K562 (cell line): ENCODE data around the gene KRTAP1-3. TPM values are rescaled to one million over a fixed set of nuclear protein-coding genes. Genes with fewer than 3 reads are reported as not detected.

Experiments
- ATAC-seq: fragments of 200-7000 bp; cut with Tn5 transposase; 3 replicates; pipeline ENCODE4 v1.9.1; 2020; ENCODE audit warnings: moderate library complexity
- BruUV-seq: library from RNA; stranded (reverse); fragments of 400-500 nt; replicated peaks from 2 replicates; lab custom pipeline; 2021; lab: Mats Ljungman, UMichigan
- CTCF ChIA-PET: fragments of 300-600 bp; formaldehyde crosslinking; extraction: SDS; loops from one replicate; lab custom pipeline; 2021; ENCODE audit warnings: low intra/inter-chr PET ratio; lab: Yijun Ruan, JAX
- POLR2A ChIA-PET: fragments of 300-600, 350-650 bp; sonication (Branson Sonifier 250); formaldehyde crosslinking; extraction: SDS; loops from one replicate; lab custom pipeline; 2021; ENCODE audit warnings: antibody characterized with exemption, inconsistent platforms; lab: Yijun Ruan, JAX
- DNase-seq, 4 experiments: peaks; one replicate each; pipeline versions ENCODE4 v3.0.0 to v3.0.0-alpha.2; 2011 to 2018; ENCODE audit warnings: low spot score in 3 of 4, mixed read lengths in 3 of 4; ENCODE audit errors: extremely low read depth in 1 of 4
- FAIRE-seq: peaks from 2 replicates; lab custom pipeline; 2011; peaks lifted over from hg19 to GRCh38; lab: Jason Lieb, UNC
- H2AFZ ChIP-seq: 2 replicates; pipeline ENCODE4 v1.6.0; 2011; ENCODE audit warnings: low read depth, low read length, control low read depth, inconsistent platforms
- H3K27ac ChIP-seq: fragments of 200-600 bp; 3 replicates; pipeline ENCODE4 v1.8.0; 2011; ENCODE audit warnings: low read depth, mild to moderate bottlenecking, control low read depth, inconsistent platforms, low read length, moderate library complexity, mixed read lengths; ENCODE audit errors: extremely low read depth
- H3K27me3 ChIP-seq, 2 experiments: fragments of 300-600 bp in 1 of 2; 2 replicates in 1 of 2; 3 replicates in 1 of 2; pipeline versions ENCODE4 v1.6.0 to v1.8.0; 2011; ENCODE audit warnings: inconsistent platforms in 2 of 2, low read length in 2 of 2, mild to moderate bottlenecking in 1 of 2, mixed read lengths in 1 of 2, moderate library complexity in 1 of 2; ENCODE audit not compliant: control insufficient read depth in 2 of 2, insufficient read depth in 2 of 2
- H3K36me3 ChIP-seq: fragments of 300-600 bp; 3 replicates; pipeline ENCODE4 v1.8.0; 2011; ENCODE audit warnings: mild to moderate bottlenecking, low read length, inconsistent platforms; ENCODE audit not compliant: control insufficient read depth, insufficient read depth
- H3K4me1 ChIP-seq, 2 experiments: fragments of 200-600 bp in 1 of 2; replicated peaks in 1 of 2; 2 replicates in 1 of 2; 3 replicates in 1 of 2; pipeline versions ENCODE4 v1.5.1 to v1.8.0; 2011; ENCODE audit warnings: inconsistent platforms in 2 of 2, low read length in 2 of 2, mild to moderate bottlenecking in 1 of 2, mixed read lengths in 1 of 2, moderate library complexity in 1 of 2; ENCODE audit not compliant: control insufficient read depth in 2 of 2, insufficient read depth in 2 of 2
- H3K4me2 ChIP-seq: 2 replicates; pipeline ENCODE4 v1.6.1; 2011; ENCODE audit warnings: low read length, control low read depth, inconsistent platforms, mixed read lengths; ENCODE audit not compliant: insufficient read depth
- H3K4me3 ChIP-seq: fragments of 200-600 bp; sonication (generic), shearing (Covaris generic); 2 replicates; pipeline ENCODE4 v1.5.1; 2016; ENCODE audit warnings: control low read depth, inconsistent platforms
- H3K79me2 ChIP-seq: fragments of 200-600 bp; 3 replicates; pipeline ENCODE4 v1.8.0; 2011; ENCODE audit warnings: low read length, inconsistent platforms; ENCODE audit not compliant: control insufficient read depth, insufficient read depth
- H3K9ac ChIP-seq, 2 experiments: 2 replicates each; pipeline versions ENCODE4 v1.6.0 to v1.6.1; 2011; ENCODE audit warnings: low read depth in 2 of 2, low read length in 2 of 2, control low read depth in 1 of 2, inconsistent platforms in 1 of 2, mild to moderate bottlenecking in 1 of 2, mixed read lengths in 1 of 2; ENCODE audit not compliant: insufficient read depth in 1 of 2
- H3K9me1 ChIP-seq: one replicate; pipeline ENCODE4 v1.6.0; 2011; ENCODE audit warnings: inconsistent platforms, mild to moderate bottlenecking, low read length, moderate library complexity; ENCODE audit not compliant: control insufficient read depth, insufficient read depth
- H3K9me3 ChIP-seq: replicated peaks from 2 replicates; pipeline ENCODE4 v1.5.1; 2011; ENCODE audit warnings: low read depth, low read length, inconsistent platforms; ENCODE audit not compliant: control insufficient read depth, insufficient read depth
- H4K20me1 ChIP-seq: replicated peaks from 2 replicates; pipeline ENCODE4 v1.6.1; 2011; ENCODE audit warnings: low read length, inconsistent platforms, mixed read lengths; ENCODE audit not compliant: control insufficient read depth, insufficient read depth
- BRF1 ChIP-seq: IDR thresholded peaks from 3 replicates; pipeline ENCODE4 v1.6.1; 2011; ENCODE audit warnings: borderline replicate concordance, mild to moderate bottlenecking; ENCODE audit not compliant: insufficient read length; ENCODE audit errors: extremely low read depth
- IFI16 ChIP-seq: fragments of 250-450 bp; sonication (Bioruptor Pico); IDR thresholded peaks from 2 replicates; pipeline ENCODE4 v2.1.2; 2022; ENCODE audit warnings: mild to moderate bottlenecking, inconsistent platforms
- PHTF2 ChIP-seq: fragments of 250-450 bp; sonication (Bioruptor Pico); IDR thresholded peaks from 2 replicates; pipeline ENCODE4 v1.5.0; 2021; ENCODE audit warnings: mild to moderate bottlenecking
- PREB ChIP-seq: sonication (generic); formaldehyde crosslinking; IDR thresholded peaks from 2 replicates; pipeline ENCODE4 v1.8.1; 2023; ENCODE audit warnings: mild to moderate bottlenecking, missing genetic modification reagents
- RAD51 ChIP-seq: fragments of 450-650 bp; IDR thresholded peaks from 2 replicates; pipeline ENCODE4 v1.7.1; 2016; ENCODE audit warnings: low read depth, mild to moderate bottlenecking, borderline replicate concordance
- RUNX1 ChIP-seq: sonication (generic); IDR thresholded peaks from 2 replicates; pipeline ENCODE4 v1.6.1; 2016; ENCODE audit warnings: antibody characterized with exemption, low read depth
- SNIP1 ChIP-seq: fragments of 450-650 bp; IDR thresholded peaks from 2 replicates; pipeline ENCODE4 v1.7.1; 2017; ENCODE audit warnings: low read depth, mild to moderate bottlenecking
- SREBF2 ChIP-seq: sonication (generic); formaldehyde crosslinking; IDR thresholded peaks from 2 replicates; pipeline ENCODE4 v1.4.0; 2020; ENCODE audit warnings: mild to moderate bottlenecking, missing genetic modification reagents
- TCF15 ChIP-seq: fragments of 250-450 bp; sonication (Bioruptor Pico); IDR thresholded peaks from 2 replicates; pipeline ENCODE4 v1.8.0; 2022; ENCODE audit warnings: moderate library complexity, mild to moderate bottlenecking, inconsistent platforms
- TEAD1 ChIP-seq, 2 experiments: fragments of 450-650 bp in 1 of 2; sonication (generic) in 1 of 2; formaldehyde crosslinking; IDR thresholded peaks; 2 replicates each; pipeline versions ENCODE4 v1.4.0 to v1.8.0; 2020 to 2022; ENCODE audit warnings: mild to moderate bottlenecking in 2 of 2, missing genetic modification reagents in 1 of 2
- U2AF2 ChIP-seq: fragments of 200-400 bp; formaldehyde crosslinking; optimal IDR thresholded peaks from 2 replicates; pipeline ENCODE3; 2017; ENCODE audit warnings: low read depth, mild to moderate bottlenecking, low read length
- WGBS: fragments of 100-300 bp; shearing (Covaris generic); methylation state at CpG from one replicate; pipeline ENCODE4 v1.1.6; 2016; ENCODE audit warnings: low coverage, mixed read lengths; ENCODE audit not compliant: insufficient coverage; ENCODE audit errors: missing lambda C conversion rate; 5-methylcytosine and 5-hydroxymethylcytosine counted together
- in situ Hi-C: fragments of 300-500 bp; cut with MboI; formaldehyde crosslinking; loops from 4 replicates; pipeline ENCODE4 v1.15.0; 2018; ENCODE audit warnings: inconsistent platforms, mixed read lengths
- intact Hi-C: fragments of 100-400 bp; cut with micrococcal nuclease; formaldehyde crosslinking; loops from 2 replicates; pipeline ENCODE4 v1.14.2; 2022
- polyA plus RNA-seq, 8 experiments: library from polyadenylated mRNA; depleted of rRNA in 4 of 8; stranded (reverse) in 5 of 8; unstranded in 3 of 8; fragments of >200 nt; fragmentation: Nextera tagmentation in 2 of 8; fragmentation: Illumina TruSeq in 1 of 8; extraction: Ambion mirVana in 2 of 8; extraction: Trizol in 1 of 8; gene quantifications; 2 replicates each; pipeline versions ENCODE4 v1.2.1 to v1.2.3, GENCODE V29; 2011 to 2014; ENCODE audit warnings: inconsistent platforms in 1 of 8, missing spikeins in 1 of 8
- total RNA-seq, 7 experiments: library from RNA; depleted of rRNA in 6 of 7; stranded (reverse); fragments of >200 nt in 6 of 7; fragmentation: Illumina TruSeq in 2 of 7; extraction: Trizol in 2 of 7; gene quantifications; 2 replicates each; pipeline versions ENCODE4 v1.2.1 to v1.2.3, GENCODE V29; 2011 to 2021; ENCODE audit warnings: low replicate concordance in 1 of 7
- TF ChIP-seq, protein P1 (sequence below): fragments of 250-450 bp; sonication (Bioruptor Pico); IDR thresholded peaks from 2 replicates; pipeline ENCODE4 v1.4.0; 2020
- TF ChIP-seq, protein P2 (sequence below): fragments of 250-450 bp; sonication (Bioruptor Pico); IDR thresholded peaks from 2 replicates; pipeline ENCODE4 v1.9.0; 2021; ENCODE audit warnings: mild to moderate bottlenecking
- TF ChIP-seq, protein P3 (sequence below): fragments of 450-650 bp; formaldehyde crosslinking; IDR thresholded peaks from 2 replicates; pipeline ENCODE4 v1.4.0; 2020; ENCODE audit warnings: mild to moderate bottlenecking, moderate library complexity

The KRTAP1-3 gene
- total and polyA plus RNA-seq, 9 of the 15 experiments (the other 6 are each of a cell fraction or from before 2014, with no cell fraction given): not detected

DNA sequence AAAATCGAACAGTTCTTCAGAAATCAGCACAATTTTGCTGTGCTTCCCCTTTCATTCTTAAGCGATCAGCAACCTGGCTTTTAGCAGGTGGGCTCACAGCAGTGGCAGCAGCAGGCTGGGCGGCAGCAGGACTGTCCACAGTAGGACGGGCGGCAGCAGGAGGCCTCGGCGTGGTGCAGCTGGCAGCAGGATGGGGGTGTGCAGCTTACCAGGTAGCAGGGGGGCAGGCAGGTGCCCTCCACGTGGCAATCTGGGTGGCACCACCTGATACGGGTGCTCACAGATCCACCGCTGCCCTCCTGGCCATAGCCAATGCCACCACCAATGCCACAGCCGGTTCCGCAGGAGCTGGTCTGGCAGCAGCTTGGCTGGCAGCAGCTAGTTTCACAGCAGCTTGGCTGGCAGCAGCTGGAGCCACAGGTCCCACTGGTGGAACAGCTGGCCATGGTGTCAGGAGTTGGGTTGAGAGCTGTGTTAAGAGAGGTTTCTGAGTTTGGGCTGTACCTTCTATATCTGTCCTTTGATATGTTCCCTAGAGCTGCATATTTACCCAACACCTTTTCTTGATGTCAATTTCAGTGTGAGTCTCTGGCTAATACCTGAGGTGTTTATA is 4.9 kb downstream of the KRTAP1-3 start, which contains the start of gene KRTAP1-4:
Gene KRTAP1-4, minus strand, starts transcription at position 563 of the 613 bp plus-strand sequence. Its CDS starts 117 bp downstream, at position 446.
- Histone ChIP-seq H2AFZ (no peak within 1 kb of the TSS), H3K4me1 (peaks cover 0 to 4% of the 10 kb centered on the region in 2 experiments; a peak in 1 of 5 replicates), H3K36me3 (no peaks in the 10 kb centered on the region), H3K9ac (no peak within 1 kb of the TSS), H3K9me3 (no peaks in the 10 kb centered on the region), H3K27me3 (peaks cover 0 to 21% of the 10 kb centered on the region in 2 experiments; a peak in 2 of 5 replicates), H3K27ac (no peak within 1 kb of the TSS), H3K4me2 (no peak within 1 kb of the TSS), H3K4me3 (no peak within 1 kb of the TSS), H4K20me1 (no peaks in the 10 kb centered on the region), H3K9me1 (no peaks in the 10 kb centered on the region), H3K79me2 (no peaks in the 10 kb centered on the region)
- in situ Hi-C loops (no loop called here), intact Hi-C loops (no loop called here)
- DNase-seq (no peak), ATAC-seq (no peak), FAIRE-seq (no peak)
- no TSS peak for BruUV-seq
- CTCF ChIA-PET: no interaction called here
- under 1% methylated on average over 12 of the region's 12 CpGs for WGBS
- POLR2A ChIA-PET: interaction anchor here (0.6 to 1.0 kb wide), 2 partner anchors 29 to 48 kb away, joined by 4 read pairs; no protein-coding TSS in a partner anchor
- TF ChIP-seq, protein P1, sequence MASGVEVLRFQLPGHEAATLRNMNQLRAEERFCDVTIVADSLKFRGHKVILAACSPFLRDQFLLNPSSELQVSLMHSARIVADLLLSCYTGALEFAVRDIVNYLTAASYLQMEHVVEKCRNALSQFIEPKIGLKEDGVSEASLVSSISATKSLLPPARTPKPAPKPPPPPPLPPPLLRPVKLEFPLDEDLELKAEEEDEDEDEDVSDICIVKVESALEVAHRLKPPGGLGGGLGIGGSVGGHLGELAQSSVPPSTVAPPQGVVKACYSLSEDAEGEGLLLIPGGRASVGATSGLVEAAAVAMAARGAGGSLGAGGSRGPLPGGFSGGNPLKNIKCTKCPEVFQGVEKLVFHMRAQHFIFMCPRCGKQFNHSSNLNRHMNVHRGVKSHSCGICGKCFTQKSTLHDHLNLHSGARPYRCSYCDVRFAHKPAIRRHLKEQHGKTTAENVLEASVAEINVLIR (CRISPR knock-in tag): no peak
- TF ChIP-seq SNIP1 (no peak), RUNX1 (no peak), TCF15 (no peak), PREB (CRISPR knock-in tag) (no peak), PHTF2 (CRISPR knock-in tag) (no peak), TEAD1 (CRISPR knock-in tag; IDR thresholded peaks at IDR 0.05) (no peak), SREBF2 (CRISPR knock-in tag) (no peak), RAD51 (no peak), IFI16 (no peak), U2AF2 (no peak), BRF1 (no peak)
- TF ChIP-seq, protein P2, sequence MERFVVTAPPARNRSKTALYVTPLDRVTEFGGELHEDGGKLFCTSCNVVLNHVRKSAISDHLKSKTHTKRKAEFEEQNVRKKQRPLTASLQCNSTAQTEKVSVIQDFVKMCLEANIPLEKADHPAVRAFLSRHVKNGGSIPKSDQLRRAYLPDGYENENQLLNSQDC: no peak
- TF ChIP-seq, protein P3, sequence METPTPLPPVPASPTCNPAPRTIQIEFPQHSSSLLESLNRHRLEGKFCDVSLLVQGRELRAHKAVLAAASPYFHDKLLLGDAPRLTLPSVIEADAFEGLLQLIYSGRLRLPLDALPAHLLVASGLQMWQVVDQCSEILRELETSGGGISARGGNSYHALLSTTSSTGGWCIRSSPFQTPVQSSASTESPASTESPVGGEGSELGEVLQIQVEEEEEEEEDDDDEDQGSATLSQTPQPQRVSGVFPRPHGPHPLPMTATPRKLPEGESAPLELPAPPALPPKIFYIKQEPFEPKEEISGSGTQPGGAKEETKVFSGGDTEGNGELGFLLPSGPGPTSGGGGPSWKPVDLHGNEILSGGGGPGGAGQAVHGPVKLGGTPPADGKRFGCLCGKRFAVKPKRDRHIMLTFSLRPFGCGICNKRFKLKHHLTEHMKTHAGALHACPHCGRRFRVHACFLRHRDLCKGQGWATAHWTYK: no peak
